Measurements from ENCODE around the gene MYT1. TPM values are rescaled to one million over a fixed set of nuclear protein-coding genes. Genes with fewer than 3 reads are reported as not detected.

Gene MYT1
- total RNA-seq, 1 donor from 2014 or later = 1.2 TPM

DNA sequence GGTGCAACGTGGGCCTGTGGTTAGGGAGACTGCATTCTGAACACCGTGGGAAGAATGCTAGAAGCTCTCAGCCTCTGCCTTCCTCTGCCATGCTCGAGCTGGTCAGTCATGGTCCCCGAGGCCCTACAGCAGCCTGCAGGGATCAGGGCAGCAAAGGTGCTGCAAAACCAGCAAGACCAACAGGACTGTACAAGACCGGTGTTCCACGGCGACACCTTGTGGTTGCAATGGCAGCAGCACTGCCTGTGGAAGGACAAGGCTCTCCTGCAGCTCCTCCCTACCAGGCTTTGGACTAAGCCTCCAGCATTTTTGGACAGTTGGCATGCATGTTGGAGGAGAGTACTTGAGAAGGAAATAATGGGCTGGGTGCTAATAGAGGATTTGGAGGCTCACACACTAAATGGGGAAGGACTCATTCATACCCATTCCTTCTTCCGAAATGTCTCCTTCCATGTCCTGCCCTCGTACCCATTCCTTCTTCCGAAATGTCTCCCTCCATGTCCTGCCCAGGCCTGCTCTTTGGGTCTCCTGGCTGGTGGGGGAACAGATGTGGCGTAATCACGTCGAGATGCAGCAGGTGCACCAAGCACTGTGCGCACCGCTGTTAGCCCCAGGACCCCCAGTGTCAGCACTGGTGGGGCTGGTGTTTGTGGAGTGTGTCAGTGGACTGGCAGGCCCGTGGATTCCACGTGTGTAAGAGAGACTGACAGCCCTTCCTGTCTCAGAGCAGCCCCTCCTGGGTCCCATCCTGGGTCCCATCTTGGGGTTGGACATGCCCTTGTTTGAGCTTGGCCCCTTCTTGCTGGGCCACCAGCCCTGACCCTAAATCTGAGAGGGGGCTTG lies 18.6 kb upstream of the MYT1 start:
- no peak for TF ChIP-seq EZH2phosphoT487 (IDR thresholded peaks at IDR 0.05)
- TF ChIP-seq, protein P1, sequence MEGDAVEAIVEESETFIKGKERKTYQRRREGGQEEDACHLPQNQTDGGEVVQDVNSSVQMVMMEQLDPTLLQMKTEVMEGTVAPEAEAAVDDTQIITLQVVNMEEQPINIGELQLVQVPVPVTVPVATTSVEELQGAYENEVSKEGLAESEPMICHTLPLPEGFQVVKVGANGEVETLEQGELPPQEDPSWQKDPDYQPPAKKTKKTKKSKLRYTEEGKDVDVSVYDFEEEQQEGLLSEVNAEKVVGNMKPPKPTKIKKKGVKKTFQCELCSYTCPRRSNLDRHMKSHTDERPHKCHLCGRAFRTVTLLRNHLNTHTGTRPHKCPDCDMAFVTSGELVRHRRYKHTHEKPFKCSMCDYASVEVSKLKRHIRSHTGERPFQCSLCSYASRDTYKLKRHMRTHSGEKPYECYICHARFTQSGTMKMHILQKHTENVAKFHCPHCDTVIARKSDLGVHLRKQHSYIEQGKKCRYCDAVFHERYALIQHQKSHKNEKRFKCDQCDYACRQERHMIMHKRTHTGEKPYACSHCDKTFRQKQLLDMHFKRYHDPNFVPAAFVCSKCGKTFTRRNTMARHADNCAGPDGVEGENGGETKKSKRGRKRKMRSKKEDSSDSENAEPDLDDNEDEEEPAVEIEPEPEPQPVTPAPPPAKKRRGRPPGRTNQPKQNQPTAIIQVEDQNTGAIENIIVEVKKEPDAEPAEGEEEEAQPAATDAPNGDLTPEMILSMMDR (IDR thresholded peaks at IDR 0.05) = peak; percentile 42
- no peaks in the 10 kb centered on the region for H3K36me3 ChIP-seq
- H3K4me1 Mint-ChIP-seq = peaks cover 23% of the 10 kb centered on the region
- no peak overlapping the region for H3K4me3 ChIP-seq
- DNase-seq (ENCODE audit: low spot score) = no peak
- no peak overlapping the region for H3K27ac Mint-ChIP-seq
- no peak overlapping the region for H3K9ac ChIP-seq
- peaks cover 4% of the 10 kb centered on the region for H4K20me1 ChIP-seq (ENCODE audit: low read depth)
- H3F3A ChIP-seq (ENCODE audit: low read depth) = peaks cover 25% of the 10 kb centered on the region
- no peak overlapping the region for H2AFZ ChIP-seq (replicated peaks)
- H3K4me2 ChIP-seq = peak overlapping the region; percentile 68
- peaks cover 3% of the 10 kb centered on the region for H3K36me3 Mint-ChIP-seq
- peaks cover 35% of the 10 kb centered on the region for H3K4me1 ChIP-seq
- H3K79me2 ChIP-seq (ENCODE audit: low read depth) = no peaks in the 10 kb centered on the region
- peaks cover 16% of the 10 kb centered on the region for H3K27me3 Mint-ChIP-seq (ENCODE audit: insufficient read depth, low read depth)
- H3K9me3 ChIP-seq (ENCODE audit: low read depth) = no peaks in the 10 kb centered on the region
- H3K27ac ChIP-seq = peak overlapping the region; percentile 35
- no peaks in the 10 kb centered on the region for H3K27me3 ChIP-seq
- H3K9me3 Mint-ChIP-seq = peaks cover 14% of the 10 kb centered on the region
- H3K4me3 Mint-ChIP-seq = no peak overlapping the region

DNA sequence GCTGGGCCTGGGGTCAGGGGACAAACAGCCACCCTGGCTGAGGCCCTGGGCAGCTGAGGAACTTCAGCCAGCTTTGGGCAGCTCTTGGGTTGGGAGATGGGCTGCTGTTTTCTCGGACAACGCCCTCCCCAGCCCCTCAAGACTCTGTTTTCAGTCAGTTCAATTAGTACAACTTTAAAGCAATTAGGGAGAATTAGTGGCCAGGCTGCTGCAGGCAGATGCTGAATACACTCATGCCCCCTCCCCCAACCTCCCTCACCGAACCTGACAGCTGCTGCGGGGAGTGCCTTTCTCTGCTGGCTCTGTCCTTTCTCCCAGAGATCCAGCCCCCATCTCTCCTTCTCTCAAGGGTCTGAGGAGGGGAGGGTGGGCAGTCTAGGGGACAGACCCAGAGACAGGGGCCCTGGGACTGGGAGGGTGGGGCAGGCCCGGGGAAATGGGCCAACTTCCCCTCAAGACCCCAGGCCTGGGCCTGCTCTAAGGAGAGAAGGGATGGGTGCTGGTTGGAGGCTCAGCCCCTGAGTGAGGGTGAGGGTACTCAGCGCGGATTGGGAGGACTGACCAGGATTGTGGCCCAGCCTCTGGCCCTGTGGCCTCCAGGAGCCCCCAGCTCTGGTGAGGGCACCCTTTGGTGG lies 17.8 kb upstream of the MYT1 start:
- H3K36me3 ChIP-seq = no peaks in the 10 kb centered on the region
- H3K36me3 Mint-ChIP-seq = peaks cover 3% of the 10 kb centered on the region
- H3F3A ChIP-seq (ENCODE audit: low read depth) = peaks cover 32% of the 10 kb centered on the region
- H3K27ac Mint-ChIP-seq = no peak overlapping the region
- peak; percentile 75 for DNase-seq (ENCODE audit: low spot score)
- H3K27me3 Mint-ChIP-seq (ENCODE audit: insufficient read depth, low read depth) = peaks cover 19% of the 10 kb centered on the region
- H3K27ac ChIP-seq = peak overlapping the region; percentile 35
- H2AFZ ChIP-seq (replicated peaks) = no peak overlapping the region
- peaks cover 4% of the 10 kb centered on the region for H4K20me1 ChIP-seq (ENCODE audit: low read depth)
- H3K4me3 ChIP-seq = no peak overlapping the region
- no peaks in the 10 kb centered on the region for H3K9me3 ChIP-seq (ENCODE audit: low read depth)
- H3K4me3 Mint-ChIP-seq = no peak overlapping the region
- no peak overlapping the region for H3K9ac ChIP-seq
- TF ChIP-seq EZH2 (IDR thresholded peaks at IDR 0.05) (no peak), EZH2phosphoT487 (IDR thresholded peaks at IDR 0.05) (no peak)
- TF ChIP-seq, protein P1 (IDR thresholded peaks at IDR 0.05) = no peak
- peak overlapping the region; percentile 68 for H3K4me2 ChIP-seq
- no peaks in the 10 kb centered on the region for H3K27me3 ChIP-seq
- H3K4me1 ChIP-seq = peaks cover 40% of the 10 kb centered on the region
- H3K4me1 Mint-ChIP-seq = peaks cover 26% of the 10 kb centered on the region
- no peaks in the 10 kb centered on the region for H3K79me2 ChIP-seq (ENCODE audit: low read depth)
- peaks cover 14% of the 10 kb centered on the region for H3K9me3 Mint-ChIP-seq

DNA sequence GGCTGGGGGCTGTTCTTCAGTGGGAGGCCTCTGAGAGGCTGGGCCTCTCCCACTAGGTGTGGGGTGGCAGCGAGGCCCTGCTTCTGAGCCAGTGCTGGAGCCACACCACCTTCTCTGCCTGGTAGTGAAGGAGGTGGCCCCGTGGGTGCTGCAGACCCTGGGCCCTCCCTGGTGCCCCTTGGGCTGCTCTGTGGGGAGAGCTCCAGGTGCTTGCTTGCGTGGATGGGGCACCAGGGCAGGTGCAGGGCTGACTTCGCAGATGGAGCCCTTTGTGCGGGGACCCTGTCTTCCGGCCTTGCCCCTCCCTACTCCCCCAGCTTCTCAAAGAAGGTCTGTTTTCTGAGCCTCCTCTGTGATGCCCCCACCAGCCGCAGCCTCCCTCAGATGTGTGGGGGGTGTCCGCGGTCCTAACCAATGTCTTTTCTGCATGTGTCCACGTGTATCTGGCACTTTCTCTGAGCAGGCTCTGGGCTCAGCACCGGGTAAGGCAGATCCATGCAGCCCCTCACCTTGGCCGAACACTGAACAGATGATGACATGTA lies 17.2 kb upstream of the MYT1 start:
- Histone ChIP-seq H4K20me1 (ENCODE audit: low read depth) (peaks cover 4% of the 10 kb centered on the region), H3K36me3 (no peaks in the 10 kb centered on the region), H3K79me2 (ENCODE audit: low read depth) (no peaks in the 10 kb centered on the region), H3F3A (ENCODE audit: low read depth) (peaks cover 38% of the 10 kb centered on the region), H3K4me1 (peaks cover 46% of the 10 kb centered on the region), H3K27ac (no peak overlapping the region), H3K4me3 (no peak overlapping the region), H3K4me2 (peak overlapping the region; percentile 68), H3K9ac (no peak overlapping the region), H2AFZ (replicated peaks) (no peak overlapping the region), H3K9me3 (ENCODE audit: low read depth) (no peaks in the 10 kb centered on the region), H3K27me3 (no peaks in the 10 kb centered on the region)
- DNase-seq (ENCODE audit: low spot score) = no peak
- H3K4me3 Mint-ChIP-seq = no peak overlapping the region
- peaks cover 31% of the 10 kb centered on the region for H3K4me1 Mint-ChIP-seq
- H3K27me3 Mint-ChIP-seq (ENCODE audit: insufficient read depth, low read depth) = peaks cover 19% of the 10 kb centered on the region
- peaks cover 14% of the 10 kb centered on the region for H3K9me3 Mint-ChIP-seq
- H3K27ac Mint-ChIP-seq = peak overlapping the region; percentile 93
- H3K36me3 Mint-ChIP-seq = peaks cover 3% of the 10 kb centered on the region
- TF ChIP-seq EZH2phosphoT487 (IDR thresholded peaks at IDR 0.05) = no peak

Measured in neural progenitor cell (in vitro differentiated cells).